Fibroblast of villous mesenchyme (primary cell): Measurements from ENCODE around the gene PGM3. TPM values are rescaled to one million over a fixed set of nuclear protein-coding genes. Genes with fewer than 3 reads are reported as not detected.
A peak's percentile ranks its signal among the peaks of the same experiment; 100 is the strongest.

Experiments used
- DNase-seq: peaks from one replicate; pipeline ENCODE4 v3.0.0-alpha.2; 2010; ENCODE audit warnings: low read depth
- H3K4me3 ChIP-seq: 2 replicates; pipeline ENCODE4 v1.5.1; 2011; ENCODE audit warnings: low read depth, mild to moderate bottlenecking, low read length
- CTCF ChIP-seq: IDR thresholded peaks from 2 replicates; pipeline ENCODE4 v1.5.1; 2012; ENCODE audit warnings: low read depth, mild to moderate bottlenecking, low read length; ENCODE audit not compliant: insufficient read depth
- total RNA-seq: library from RNA; depleted of rRNA; stranded (reverse); fragments of >200 nt; gene quantifications from 2 replicates; pipeline ENCODE4 v1.2.3, GENCODE V29; 2012

The PGM3 gene
- total RNA-seq, 1 donor, result 133 TPM

GRCh38 chr6:83183082-83183828 lies 9.8 kb downstream of the PGM3 start:
- H3K4me3 ChIP-seq, result peak overlapping the region; percentile 3
- TF ChIP-seq CTCF, result no peak

GRCh38 chr6:83182114-83182513 lies 11.0 kb downstream of the PGM3 start:
- TF ChIP-seq CTCF, result no peak
- no peak for DNase-seq
- no peak overlapping the region for H3K4me3 ChIP-seq

More at GRCh38 chr6:83183082-83183828, 9.8 kb downstream of the PGM3 start:
- peak; percentile 99 for DNase-seq

GRCh38 chr6:83180426-83180950 lies 12.6 kb downstream of the PGM3 start:
- no peak for TF ChIP-seq CTCF
- DNase-seq, result no peak
- no peak overlapping the region for H3K4me3 ChIP-seq

GRCh38 chr6:83176246-83176645 lies 16.8 kb downstream of the PGM3 start:
- no peak for TF ChIP-seq CTCF
- DNase-seq, result peak; percentile 95
- no peak overlapping the region for H3K4me3 ChIP-seq

- peak; percentile 46 for DNase-seq
- no peak overlapping the region for H3K4me3 ChIP-seq
- TF ChIP-seq CTCF, result no peak
Measured at GRCh38 chr6:83169511-83169910, 23.6 kb downstream of the PGM3 start.

- DNase-seq, result no peak
- no peak for TF ChIP-seq CTCF
- H3K4me3 ChIP-seq, result no peak overlapping the region
Measured at GRCh38 chr6:83169106-83169505, 24.0 kb downstream of the PGM3 start.
